Fibroblast of lung (primary cell): ENCODE results near the gene CCDC69. TPM values are rescaled to one million over a fixed set of nuclear protein-coding genes. Genes with fewer than 3 reads are reported as not detected.

Experiments used
- DNase-seq, 2 donors: peaks; one replicate each; pipeline versions ENCODE4 v3.0.0 to v3.0.0-alpha.2; 2010; ENCODE audit warnings: low read depth in 2 of 2
- H2AFZ ChIP-seq: 2 replicates; pipeline ENCODE4 v1.5.1; 2012; ENCODE audit warnings: low read length, control low read depth, inconsistent platforms
- H3K27ac ChIP-seq: 2 replicates; pipeline ENCODE4 v1.5.1; 2011; ENCODE audit warnings: low read length, control low read depth; ENCODE audit not compliant: insufficient read depth
- H3K27me3 ChIP-seq: 2 replicates; pipeline ENCODE4 v1.5.1; 2011; ENCODE audit warnings: mild to moderate bottlenecking, low read length; ENCODE audit not compliant: control insufficient read depth, insufficient read depth
- H3K36me3 ChIP-seq: 2 replicates; pipeline ENCODE4 v1.5.1; 2011; ENCODE audit warnings: low read length; ENCODE audit not compliant: control insufficient read depth, insufficient read depth
- H3K4me1 ChIP-seq: 2 replicates; pipeline ENCODE4 v1.5.1; 2011; ENCODE audit warnings: low read length; ENCODE audit not compliant: control insufficient read depth, insufficient read depth; ENCODE audit errors: extremely low read depth
- H3K4me2 ChIP-seq: 2 replicates; pipeline ENCODE4 v1.5.1; 2011; ENCODE audit warnings: low read length, control low read depth; ENCODE audit not compliant: insufficient read depth; ENCODE audit errors: extremely low read depth
- H3K4me3 ChIP-seq, 4 experiments: fragments of 200-600 bp in 1 of 4; sonication (generic) in 1 of 4; replicated peaks in 1 of 4; 2 replicates each; pipeline ENCODE4 v1.5.1; 2011 to 2016; ENCODE audit warnings: low read length in 4 of 4, low read depth in 3 of 4, mild to moderate bottlenecking in 3 of 4, control low read depth in 2 of 4, inconsistent platforms in 1 of 4, mixed read lengths in 1 of 4; ENCODE audit not compliant: insufficient read depth in 1 of 4; ENCODE audit errors: control extremely low read depth in 1 of 4
- H3K79me2 ChIP-seq: 2 replicates; pipeline ENCODE4 v1.5.1; 2012; ENCODE audit warnings: mild to moderate bottlenecking, low read length, inconsistent platforms; ENCODE audit not compliant: control insufficient read depth, insufficient read depth
- H3K9ac ChIP-seq: 2 replicates; pipeline ENCODE4 v1.5.1; 2011; ENCODE audit warnings: mild to moderate bottlenecking, low read length, control low read depth; ENCODE audit not compliant: insufficient read depth
- H3K9me3 ChIP-seq: 2 replicates; pipeline ENCODE4 v1.5.1; 2012; ENCODE audit warnings: low read depth, low read length; ENCODE audit not compliant: control insufficient read depth, insufficient read depth
- H4K20me1 ChIP-seq: 2 replicates; pipeline ENCODE4 v1.5.1; 2011; ENCODE audit warnings: low read length; ENCODE audit not compliant: control insufficient read depth, insufficient read depth; ENCODE audit errors: extremely low read depth
- CTCF ChIP-seq, 2 donors: IDR thresholded peaks in 1 of 2; conservative IDR thresholded peaks in 1 of 2; 1 replicate in 1 of 2; 2 replicates in 1 of 2; pipeline ENCODE4 v1.5.1; 2011 to 2012; ENCODE audit warnings: low read length in 2 of 2, control low read depth in 1 of 2, inconsistent platforms in 1 of 2, low read depth in 1 of 2, mild to moderate bottlenecking in 1 of 2
- EZH2 ChIP-seq: IDR thresholded peaks from 2 replicates; pipeline ENCODE4 v1.5.1; 2012; ENCODE audit warnings: low read length, control low read depth, mild to moderate bottlenecking; ENCODE audit errors: missing control alignments
- polyA plus RNA-seq, 2 donors: library from polyadenylated mRNA; depleted of rRNA in 1 of 2; stranded (reverse) in 1 of 2; unstranded in 1 of 2; fragments of >200 nt; gene quantifications; 2 replicates each; pipeline ENCODE4 v1.2.1, GENCODE V29; 2011 to 2012; ENCODE audit warnings: missing spikeins in 1 of 2
- total RNA-seq: library from RNA; depleted of rRNA; stranded (reverse); fragments of >200 nt; gene quantifications from 2 replicates; pipeline ENCODE4 v1.2.1, GENCODE V29; 2014

CCDC69 gene
- total and polyA plus RNA-seq, 2 donors (not counting 1 experiment from before 2014, with no cell fraction given): 1.5 to 4.0 TPM

- Histone ChIP-seq H2AFZ (no peak overlapping the region), H3K27me3 (no peaks in the 10 kb centered on the region), H3K79me2 (no peaks in the 10 kb centered on the region), H3K9me3 (no peaks in the 10 kb centered on the region), H3K4me3 (no peak overlapping the region), H3K27ac (no peak overlapping the region), H3K36me3 (no peaks in the 10 kb centered on the region), H4K20me1 (no peaks in the 10 kb centered on the region), H3K9ac (no peak overlapping the region), H3K4me2 (no peak overlapping the region), H3K4me1 (peaks cover 3% of the 10 kb centered on the region)
- TF ChIP-seq CTCF (conservative IDR thresholded peaks at IDR 0.05 in 1 of 2, IDR thresholded peaks at IDR 0.05 in 1 of 2; ENCODE audit: low read depth in 1 of 2, low read length in 2 of 2) (no peak), EZH2 (no peak)
- DNase-seq: no peak
These were observed 36.0 kb upstream of the CCDC69 start for GRCh38 chr5:151259931-151260330.

DNA sequence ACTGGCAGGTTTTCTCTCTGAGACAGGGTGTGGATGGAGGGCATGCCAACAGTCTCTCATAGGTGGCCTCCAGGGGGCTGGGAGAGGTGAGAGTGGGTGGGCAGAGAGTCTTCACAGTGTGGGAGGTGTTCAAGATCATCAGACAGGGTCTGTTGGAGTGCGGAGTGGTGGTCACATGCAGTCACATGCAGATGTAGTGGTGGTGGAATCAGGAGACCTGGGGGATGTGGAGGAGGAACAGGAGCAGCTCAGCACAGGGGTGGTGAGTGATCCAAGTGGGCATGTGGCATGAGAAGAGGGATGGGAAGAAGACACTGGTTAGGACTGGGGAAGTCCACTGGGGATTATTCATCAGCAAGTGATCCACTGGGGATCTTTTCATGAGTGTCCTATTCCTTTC, 34.9 kb upstream of the CCDC69 start:
- Histone ChIP-seq H3K27ac (no peak overlapping the region), H3K4me3 (no peak overlapping the region), H3K4me1 (no peaks in the 10 kb centered on the region), H3K36me3 (no peaks in the 10 kb centered on the region), H3K9me3 (no peaks in the 10 kb centered on the region), H3K9ac (no peak overlapping the region), H3K27me3 (no peaks in the 10 kb centered on the region), H4K20me1 (no peaks in the 10 kb centered on the region), H3K4me2 (no peak overlapping the region), H3K79me2 (no peaks in the 10 kb centered on the region), H2AFZ (no peak overlapping the region)
- TF ChIP-seq CTCF (conservative IDR thresholded peaks at IDR 0.05 in 1 of 2, IDR thresholded peaks at IDR 0.05 in 1 of 2; ENCODE audit: low read depth in 1 of 2, low read length in 2 of 2) (no peak), EZH2 (no peak)
- no peak for DNase-seq

- no peak for TF ChIP-seq EZH2
- no peak for TF ChIP-seq CTCF (conservative IDR thresholded peaks at IDR 0.05 in 1 of 2, IDR thresholded peaks at IDR 0.05 in 1 of 2; ENCODE audit: low read depth in 1 of 2, low read length in 2 of 2)
- no peak overlapping the region for H3K4me2 ChIP-seq
- no peak overlapping the region for H3K27ac ChIP-seq
- H3K4me1 ChIP-seq: no peaks in the 10 kb centered on the region
- H3K9ac ChIP-seq: no peak overlapping the region
- DNase-seq: no peak
- H4K20me1 ChIP-seq: no peaks in the 10 kb centered on the region
- no peaks in the 10 kb centered on the region for H3K36me3 ChIP-seq
- no peak overlapping the region for H2AFZ ChIP-seq
- no peaks in the 10 kb centered on the region for H3K79me2 ChIP-seq
- H3K9me3 ChIP-seq: no peaks in the 10 kb centered on the region
- H3K4me3 ChIP-seq: no peak overlapping the region
- no peaks in the 10 kb centered on the region for H3K27me3 ChIP-seq
These were observed 34.3 kb upstream of the CCDC69 start for GRCh38 chr5:151258201-151258611.
